ENCODE results near the gene NEDD4L. TPM values are rescaled to one million over a fixed set of nuclear protein-coding genes. Genes with fewer than 3 reads are reported as not detected.

NEDD4L gene
- total RNA-seq, 2 experiments from 2014 or later: 3.4 to 4.3 TPM

- H3K36me3 Mint-ChIP-seq (ENCODE audit: low read depth): no peaks in the 10 kb centered on the region
Measured at GRCh38 chr18:58113337-58113736, 69.3 kb downstream of the NEDD4L start.

DNA sequence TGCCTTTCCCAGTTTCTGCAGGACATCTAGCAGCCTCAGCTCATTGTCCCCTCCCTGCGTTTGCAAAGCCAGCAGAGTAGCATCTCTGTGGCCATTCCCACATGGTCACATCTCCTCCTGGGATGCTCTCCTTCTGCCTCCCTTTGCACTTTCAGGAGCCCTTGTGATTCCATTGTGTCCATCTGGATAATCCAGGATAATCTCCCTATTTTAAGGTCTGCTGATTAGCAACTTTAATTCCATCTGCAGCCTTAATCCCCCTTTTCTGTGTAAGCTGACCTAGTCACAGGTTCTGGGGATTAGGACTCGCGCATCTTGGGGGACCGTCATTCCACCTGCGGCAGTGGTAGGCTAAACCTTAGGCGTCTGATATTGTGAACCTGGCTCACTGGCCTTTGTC lies 70.7 kb downstream of the NEDD4L start:
- no peak overlapping the region for H3K27ac Mint-ChIP-seq
- no peak overlapping the region for H3K4me3 Mint-ChIP-seq
- no peaks in the 10 kb centered on the region for H3K36me3 Mint-ChIP-seq (ENCODE audit: low read depth)
- peaks cover 10% of the 10 kb centered on the region for H3K4me1 Mint-ChIP-seq (ENCODE audit: low read depth)
- ATAC-seq (no peak), DNase-seq (no peak)
- H3K27me3 Mint-ChIP-seq (ENCODE audit: low read depth): peaks cover 5% of the 10 kb centered on the region
- POLR2A ChIA-PET: no interaction called here
- H3K9me3 Mint-ChIP-seq (ENCODE audit: insufficient read depth): no peaks in the 10 kb centered on the region
- CTCF ChIA-PET: no interaction called here

More at GRCh38 chr18:58113337-58113736, 69.3 kb downstream of the NEDD4L start:
- peaks cover 10% of the 10 kb centered on the region for H3K4me1 Mint-ChIP-seq (ENCODE audit: low read depth)
- no peaks in the 10 kb centered on the region for H3K9me3 Mint-ChIP-seq (ENCODE audit: insufficient read depth)
- H3K4me3 Mint-ChIP-seq: no peak overlapping the region
- peaks cover 6% of the 10 kb centered on the region for H3K27me3 Mint-ChIP-seq (ENCODE audit: low read depth)
- no peak for DNase-seq
- H3K27ac Mint-ChIP-seq: no peak overlapping the region
- CTCF ChIA-PET: interaction anchor here (2.4 kb wide), 1 partner anchor 9 kb away, joined by 12 read pairs; no protein-coding TSS in a partner anchor
- POLR2A ChIA-PET: no interaction called here
- ATAC-seq: no peak

- no peak for ATAC-seq
- no peak overlapping the region for H3K4me3 Mint-ChIP-seq
- no peak for DNase-seq
- H3K36me3 Mint-ChIP-seq (ENCODE audit: low read depth): no peaks in the 10 kb centered on the region
- ChIA-PET CTCF (interaction anchor here (1.5 kb wide), 1 partner anchor 19 kb away, joined by 6 read pairs; no protein-coding TSS in a partner anchor), POLR2A (no interaction called here)
- H3K27me3 Mint-ChIP-seq (ENCODE audit: low read depth): peaks cover 2% of the 10 kb centered on the region
- no peaks in the 10 kb centered on the region for H3K9me3 Mint-ChIP-seq (ENCODE audit: insufficient read depth)
- H3K4me1 Mint-ChIP-seq (ENCODE audit: low read depth): peaks cover 10% of the 10 kb centered on the region
- H3K27ac Mint-ChIP-seq: no peak overlapping the region
Measured at GRCh38 chr18:58116818-58117217, 72.8 kb downstream of the NEDD4L start.

DNA sequence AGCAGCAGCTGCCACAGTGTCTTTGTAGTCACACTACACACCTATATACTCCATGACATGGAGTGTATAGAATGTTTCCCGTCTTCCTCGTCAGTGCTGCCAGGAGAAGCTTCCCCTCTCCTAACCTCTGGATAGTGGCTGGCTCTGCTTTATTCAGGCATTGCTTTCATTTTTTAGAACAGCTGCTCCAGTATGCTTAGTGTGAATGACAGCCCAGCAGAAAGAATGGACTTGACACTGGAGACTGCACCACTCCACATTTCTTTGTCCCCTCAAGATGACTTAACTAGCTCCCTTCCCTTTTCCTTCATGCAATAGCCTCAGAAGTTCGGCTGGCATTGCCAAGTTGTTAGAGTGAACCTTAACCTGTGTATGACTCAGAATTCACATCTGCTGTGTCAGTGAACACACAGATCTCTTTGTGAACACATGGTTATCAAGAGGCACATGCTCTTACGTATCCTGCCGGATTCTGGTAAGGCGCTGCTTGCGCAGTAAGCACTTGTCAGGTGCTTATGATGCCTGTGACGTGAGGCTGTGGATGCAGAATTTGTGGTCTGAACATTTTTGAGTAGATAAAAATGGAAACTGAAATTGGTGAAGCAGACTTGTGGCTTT lies 73.9 kb downstream of the NEDD4L start:
- Mint-ChIP-seq H3K4me1 (ENCODE audit: low read depth) (peaks cover 10% of the 10 kb centered on the region), H3K36me3 (ENCODE audit: low read depth) (no peaks in the 10 kb centered on the region), H3K27me3 (ENCODE audit: low read depth) (peaks cover 2% of the 10 kb centered on the region), H3K27ac (no peak overlapping the region), H3K9me3 (ENCODE audit: insufficient read depth) (no peaks in the 10 kb centered on the region), H3K4me3 (no peak overlapping the region)
- ChIA-PET CTCF (interaction anchor here (2.5 kb wide), 1 partner anchor 75 kb away, joined by 12 read pairs; the partner anchor contains the start of gene NEDD4L), POLR2A (no interaction called here)
- ATAC-seq (no peak), DNase-seq (no peak)

GRCh38 chr18:58118536-58118935 lies 74.5 kb downstream of the NEDD4L start:
- DNase-seq (no peak), ATAC-seq (no peak)
- H3K36me3 Mint-ChIP-seq (ENCODE audit: low read depth): no peaks in the 10 kb centered on the region
- POLR2A ChIA-PET: no interaction called here
- CTCF ChIA-PET: interaction anchor here (2.5 kb wide), 1 partner anchor 75 kb away, joined by 12 read pairs; the partner anchor contains the start of gene NEDD4L
- H3K4me1 Mint-ChIP-seq (ENCODE audit: low read depth): peaks cover 7% of the 10 kb centered on the region
- H3K27me3 Mint-ChIP-seq (ENCODE audit: low read depth): peaks cover 8% of the 10 kb centered on the region
- H3K4me3 Mint-ChIP-seq: no peak overlapping the region
- no peak overlapping the region for H3K27ac Mint-ChIP-seq
- H3K9me3 Mint-ChIP-seq (ENCODE audit: insufficient read depth): no peaks in the 10 kb centered on the region

- Mint-ChIP-seq H3K27ac (no peak overlapping the region), H3K4me3 (no peak overlapping the region), H3K36me3 (ENCODE audit: low read depth) (no peaks in the 10 kb centered on the region), H3K27me3 (ENCODE audit: low read depth) (peaks cover 12% of the 10 kb centered on the region), H3K9me3 (ENCODE audit: insufficient read depth) (no peaks in the 10 kb centered on the region), H3K4me1 (ENCODE audit: low read depth) (peaks cover 15% of the 10 kb centered on the region)
- ChIA-PET CTCF (interaction anchor here (0.9 to 2.5 kb wide), 3 partner anchors 67 to 79 kb away, joined by 3 to 12 read pairs (median 3); partner anchors contain the start of gene NEDD4L), POLR2A (no interaction called here)
- DNase-seq (no peak), ATAC-seq (no peak)
Measured at GRCh38 chr18:58119819-58120218, 75.8 kb downstream of the NEDD4L start.

DNA sequence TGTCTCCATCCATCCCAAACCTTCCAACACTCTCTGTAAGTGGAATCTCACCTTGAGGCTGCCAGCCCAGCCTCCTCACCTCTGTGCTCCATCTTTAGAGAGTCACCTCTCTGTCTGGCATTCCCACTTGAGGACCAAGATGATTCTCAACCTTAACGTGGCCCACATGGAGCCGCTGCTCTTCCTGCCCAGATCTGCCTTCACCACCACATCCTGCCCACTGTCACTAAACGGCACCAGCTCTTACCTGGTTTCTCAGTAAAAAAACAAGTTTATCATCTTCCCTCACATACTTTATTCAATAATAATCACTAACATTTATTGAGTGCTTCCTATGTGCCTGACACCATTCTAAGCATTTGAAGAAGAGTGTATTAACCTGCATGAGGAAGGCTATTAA lies 80.4 kb downstream of the NEDD4L start:
- Mint-ChIP-seq H3K27me3 (ENCODE audit: low read depth) (peaks cover 10% of the 10 kb centered on the region), H3K9me3 (ENCODE audit: insufficient read depth) (no peaks in the 10 kb centered on the region), H3K27ac (peak overlapping the region; percentile 0), H3K36me3 (ENCODE audit: low read depth) (no peaks in the 10 kb centered on the region), H3K4me3 (no peak overlapping the region), H3K4me1 (ENCODE audit: low read depth) (peaks cover 25% of the 10 kb centered on the region)
- POLR2A ChIA-PET: no interaction called here
- peak; percentile 48 for DNase-seq
- CTCF ChIA-PET: interaction anchor here (0.8 to 2.1 kb wide), 4 partner anchors 11 to 242 kb away, joined by 3 to 13 read pairs (median 10); partner anchors contain the start of gene NEDD4L
- peak; percentile 50 for ATAC-seq

DNA sequence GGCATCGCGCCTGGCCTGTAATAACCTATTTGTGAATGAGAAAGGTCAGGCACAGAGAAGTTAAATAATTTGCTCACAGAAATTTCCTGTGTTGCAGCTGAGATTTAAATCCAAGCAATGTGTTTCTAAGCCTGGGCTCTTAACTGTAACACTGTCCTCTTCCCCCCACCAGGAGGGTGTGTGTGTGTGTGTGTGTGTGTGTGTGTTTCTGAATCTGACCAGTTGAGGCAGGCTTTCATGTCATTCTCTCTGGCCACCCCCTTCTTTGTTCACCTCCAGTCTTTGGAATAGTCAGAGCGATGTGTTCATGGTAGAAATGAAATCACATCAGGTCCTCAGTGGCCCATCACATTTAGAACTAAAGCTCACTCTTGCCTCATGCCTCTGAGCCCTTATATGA lies 81.2 kb downstream of the NEDD4L start:
- CTCF ChIA-PET: interaction anchor here (0.8 to 2.1 kb wide), 5 partner anchors 10 to 84 kb away, joined by 3 to 13 read pairs (median 4); partner anchors contain the start of gene NEDD4L
- no peak for ATAC-seq
- H3K4me3 Mint-ChIP-seq: no peak overlapping the region

DNA sequence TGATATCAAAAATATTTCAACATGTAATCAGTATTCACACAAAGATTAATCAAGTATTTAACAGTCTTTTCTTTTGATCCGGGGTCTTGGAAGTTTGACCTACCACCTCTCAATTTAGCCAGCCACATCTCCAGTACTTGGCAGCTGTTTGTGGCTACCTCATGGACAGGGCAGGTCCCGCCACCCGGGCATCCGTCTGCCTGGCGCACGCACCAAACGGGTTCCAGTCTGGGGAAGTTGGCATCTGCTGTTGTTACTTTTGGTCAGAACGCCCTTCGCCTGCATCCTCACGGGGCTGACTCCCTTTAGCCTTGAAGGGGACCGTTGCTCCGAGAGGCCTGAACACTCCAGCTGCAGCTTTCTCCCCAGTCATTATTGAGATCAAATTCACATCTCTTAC lies 81.7 kb downstream of the NEDD4L start:
- Mint-ChIP-seq H3K9me3 (ENCODE audit: insufficient read depth) (no peaks in the 10 kb centered on the region), H3K4me1 (ENCODE audit: low read depth) (peaks cover 25% of the 10 kb centered on the region), H3K27me3 (ENCODE audit: low read depth) (peaks cover 10% of the 10 kb centered on the region), H3K27ac (no peak overlapping the region), H3K36me3 (ENCODE audit: low read depth) (no peaks in the 10 kb centered on the region), H3K4me3 (no peak overlapping the region)
- ChIA-PET POLR2A (no interaction called here), CTCF (interaction anchor here (1.2 to 1.7 kb wide), 3 partner anchors 10 to 82 kb away, joined by 3 to 12 read pairs (median 4); no protein-coding TSS in a partner anchor)
- DNase-seq: no peak
- ATAC-seq: no peak

More for the DNA sequence above, 81.2 kb downstream of the NEDD4L start:
- Mint-ChIP-seq H3K36me3 (ENCODE audit: low read depth) (no peaks in the 10 kb centered on the region), H3K9me3 (ENCODE audit: insufficient read depth) (no peaks in the 10 kb centered on the region), H3K4me1 (ENCODE audit: low read depth) (peaks cover 25% of the 10 kb centered on the region), H3K27me3 (ENCODE audit: low read depth) (peaks cover 10% of the 10 kb centered on the region), H3K27ac (no peak overlapping the region)
- DNase-seq: no peak
- POLR2A ChIA-PET: no interaction called here

DNA sequence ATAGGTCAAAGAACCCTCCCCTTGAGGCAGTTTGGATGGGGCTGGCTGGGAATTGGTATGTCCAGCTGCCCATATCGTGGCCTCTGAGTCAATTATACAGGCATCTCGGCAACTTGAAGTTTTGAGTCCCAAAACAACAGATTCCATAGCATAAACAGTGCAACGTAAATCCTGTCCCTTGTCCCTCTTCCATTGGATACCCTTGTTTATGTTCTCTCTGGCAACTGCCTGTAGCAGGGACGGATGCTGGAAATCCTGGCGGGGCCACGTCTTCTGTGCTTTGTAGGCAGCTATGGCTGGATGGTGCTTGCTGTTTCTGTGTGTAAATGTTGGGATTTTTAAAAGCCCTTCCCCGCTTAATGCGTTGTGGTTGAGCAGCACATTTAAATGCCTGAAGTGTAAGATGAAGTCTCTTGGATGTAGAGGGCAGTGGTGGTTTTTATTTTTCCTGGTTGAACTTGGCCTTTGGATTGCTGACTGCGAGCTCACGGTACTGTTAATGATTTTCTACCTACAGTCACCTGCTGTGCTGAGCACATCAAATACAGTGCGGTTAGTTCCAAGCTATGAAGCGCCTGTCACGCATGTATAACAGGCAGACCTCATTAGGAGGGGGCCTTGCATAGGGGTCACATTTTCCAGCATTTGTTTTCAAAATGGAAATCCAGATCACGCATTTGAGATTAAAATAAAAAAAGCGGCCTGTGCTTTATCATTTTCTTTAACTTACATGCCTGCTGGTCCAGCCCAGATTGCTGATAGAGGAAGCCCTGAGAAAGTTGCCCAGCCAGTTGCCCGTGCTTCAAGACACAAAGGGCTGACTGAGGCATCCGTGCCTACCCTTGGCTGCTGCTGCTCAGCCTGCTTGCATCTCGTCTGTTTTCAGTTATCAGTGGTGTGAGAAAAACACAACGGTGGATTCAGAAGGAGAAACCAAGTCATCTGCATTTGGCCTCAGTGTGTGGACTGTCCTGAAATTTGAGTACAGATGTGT lies 84.7 kb downstream of the NEDD4L start:
- DNase-seq (no peak), ATAC-seq (no peak)
- Mint-ChIP-seq H3K4me1 (ENCODE audit: low read depth) (peaks cover 22% of the 10 kb centered on the region), H3K27me3 (ENCODE audit: low read depth) (peaks cover 2% of the 10 kb centered on the region), H3K27ac (no peak overlapping the region), H3K4me3 (no peak overlapping the region), H3K36me3 (ENCODE audit: low read depth) (no peaks in the 10 kb centered on the region), H3K9me3 (ENCODE audit: insufficient read depth) (no peaks in the 10 kb centered on the region)
- ChIA-PET POLR2A (interaction anchor here (0.6 kb wide), 1 partner anchor 405 kb away, joined by 5 read pairs; no protein-coding TSS in a partner anchor), CTCF (no interaction called here)

- Mint-ChIP-seq H3K27ac (no peak overlapping the region), H3K4me3 (no peak overlapping the region), H3K27me3 (ENCODE audit: low read depth) (peaks cover 6% of the 10 kb centered on the region), H3K4me1 (ENCODE audit: low read depth) (peaks cover 17% of the 10 kb centered on the region), H3K36me3 (ENCODE audit: low read depth) (no peaks in the 10 kb centered on the region), H3K9me3 (ENCODE audit: insufficient read depth) (no peaks in the 10 kb centered on the region)
- ATAC-seq: no peak
- POLR2A ChIA-PET: no interaction called here
- CTCF ChIA-PET: interaction anchor here (1.4 kb wide), 1 partner anchor 251 kb away, joined by 3 read pairs; no protein-coding TSS in a partner anchor
- no peak for DNase-seq
Measured at GRCh38 chr18:58132595-58133261, 88.7 kb downstream of the NEDD4L start.
